GM18511 (cell line): ENCODE results near the gene DENND6B.
"Not testable (repeated sequence)": the region's sequence is repeated elsewhere in the genome, so short reads cannot be mapped to it uniquely, and the experiment has no call there.

Source experiments
- ATAC-seq: cut with Tn5 transposase; IDR thresholded peaks from one replicate; pipeline ENCODE4 v1.9.1; 2021; ENCODE audit warnings: mild to moderate bottlenecking, moderate library complexity; ENCODE audit not compliant: unreplicated experiment

Gene DENND6B

GRCh38 chr22:50339945-50340879 is 13.4 kb upstream of the DENND6B start:
- ATAC-seq: no peak

- ATAC-seq: no peak
Measured at GRCh38 chr22:50338860-50339462, 12.1 kb upstream of the DENND6B start.

GRCh38 chr22:50338042-50338573 is 11.3 kb upstream of the DENND6B start:
- ATAC-seq: no peak

GRCh38 chr22:50337262-50338041 is 10.6 kb upstream of the DENND6B start:
- ATAC-seq: no peak

- not testable (repeated sequence) for ATAC-seq
Measured at GRCh38 chr22:50334433-50334832, 7.6 kb upstream of the DENND6B start.

GRCh38 chr22:50329236-50329635 is 2.4 kb upstream of the DENND6B start:
- ATAC-seq: no peak

GRCh38 chr22:50327711-50328019 is 853 bp upstream of the DENND6B start:
- no peak for ATAC-seq

GRCh38 chr22:50326225-50326955 is 422 bp downstream of the DENND6B start:
- no peak for ATAC-seq

GRCh38 chr22:50325444-50326224 is 1.2 kb downstream of the DENND6B start:
- no peak for ATAC-seq

GRCh38 chr22:50323900-50324299 is 2.9 kb downstream of the DENND6B start:
- no peak for ATAC-seq

- not testable (repeated sequence) for ATAC-seq
Measured at GRCh38 chr22:50322382-50323104, 4.3 kb downstream of the DENND6B start.

GRCh38 chr22:50320671-50321325 is 6.0 kb downstream of the DENND6B start:
- no peak for ATAC-seq

- no peak for ATAC-seq
Measured at GRCh38 chr22:50320116-50320515, 6.7 kb downstream of the DENND6B start.

GRCh38 chr22:50319503-50319951 is 7.3 kb downstream of the DENND6B start:
- ATAC-seq: no peak

GRCh38 chr22:50318698-50319411 is 8.0 kb downstream of the DENND6B start:
- ATAC-seq: no peak

- no peak for ATAC-seq
Measured at GRCh38 chr22:50318356-50318697, 8.5 kb downstream of the DENND6B start.

GRCh38 chr22:50317674-50318073 is 9.1 kb downstream of the DENND6B start:
- ATAC-seq: no peak

GRCh38 chr22:50317178-50317577 is 9.6 kb downstream of the DENND6B start:
- no peak for ATAC-seq
